CD4-positive, alpha-beta T cell treated with Interleukin-2 at 100 ng/mL for 4 hours (primary cell): ENCODE measurements around the gene RTN4IP1.
"Not testable (repeated sequence)": the region's sequence is repeated elsewhere in the genome, so short reads cannot be mapped to it uniquely, and the experiment has no call there.

ENCODE experiments used
- DNase-seq: peaks from one replicate; pipeline ENCODE4 v3.0.0-alpha.2; 2020; ENCODE audit warnings: low spot score

Gene RTN4IP1

GRCh38 chr6:106581468-106581867 lies 47.8 kb downstream of the RTN4IP1 start:
- no peak for DNase-seq

GRCh38 chr6:106579281-106579680 lies 50.0 kb downstream of the RTN4IP1 start:
- DNase-seq, result no peak

- DNase-seq, result no peak
Observed at GRCh38 chr6:106574741-106575458, 54.4 kb downstream of the RTN4IP1 start.

- DNase-seq, result no peak
Observed at GRCh38 chr6:106572875-106573585, 56.3 kb downstream of the RTN4IP1 start.

- no peak for DNase-seq
Observed at GRCh38 chr6:106572436-106572835, 56.9 kb downstream of the RTN4IP1 start.

- DNase-seq, result no peak
Observed at GRCh38 chr6:106569428-106569827, 59.9 kb downstream of the RTN4IP1 start.

GRCh38 chr6:106568530-106568929 lies 60.8 kb downstream of the RTN4IP1 start:
- DNase-seq, result no peak

- no peak for DNase-seq
Observed at GRCh38 chr6:106564476-106564875, 64.8 kb downstream of the RTN4IP1 start.

- DNase-seq, result no peak
Observed at GRCh38 chr6:106563614-106564013, 65.7 kb downstream of the RTN4IP1 start.

- no peak for DNase-seq
Observed at GRCh38 chr6:106561686-106562405, 67.5 kb downstream of the RTN4IP1 start.

- DNase-seq, result no peak
Observed at GRCh38 chr6:106560996-106561685, 68.2 kb downstream of the RTN4IP1 start.

- DNase-seq, result not testable (repeated sequence)
Observed at GRCh38 chr6:106559659-106560058, 69.6 kb downstream of the RTN4IP1 start.

GRCh38 chr6:106558364-106558763 lies 70.9 kb downstream of the RTN4IP1 start:
- DNase-seq, result no peak

GRCh38 chr6:106557837-106558236 lies 71.5 kb downstream of the RTN4IP1 start:
- no peak for DNase-seq

GRCh38 chr6:106556368-106556960 lies 72.8 kb downstream of the RTN4IP1 start:
- peak; percentile 62 for DNase-seq

- no peak for DNase-seq
Observed at GRCh38 chr6:106555767-106556166, 73.5 kb downstream of the RTN4IP1 start.

- DNase-seq, result no peak
Observed at GRCh38 chr6:106553440-106553839, 75.9 kb downstream of the RTN4IP1 start.

- no peak for DNase-seq
Observed at GRCh38 chr6:106551155-106551554, 78.1 kb downstream of the RTN4IP1 start.

- no peak for DNase-seq
Observed at GRCh38 chr6:106549521-106549920, 79.8 kb downstream of the RTN4IP1 start.

- DNase-seq, result not testable (repeated sequence)
Observed at GRCh38 chr6:106548926-106549455, 80.3 kb downstream of the RTN4IP1 start.

GRCh38 chr6:106547601-106548453 lies 81.5 kb downstream of the RTN4IP1 start:
- peak; percentile 57 for DNase-seq
